Stimulated activated CD4-positive, alpha-beta T cell treated with anti-CD3 and anti-CD28 coated beads, TNF-alpha, amount 100 ng/mL, for 48 hours (primary cell): ENCODE data around the gene PRKCH.
A peak's percentile ranks its signal among the peaks of the same experiment; 100 is the strongest.

Source experiments
- DNase-seq, 3 donors: peaks; one replicate each; pipeline ENCODE4 v3.0.0-alpha.2; 2020; ENCODE audit warnings: low read depth in 3 of 3

PRKCH gene

GRCh38 chr14:61530296-61530695 is 208.9 kb downstream of the PRKCH start:
- DNase-seq, result no peak

- DNase-seq, result no peak
Observed at GRCh38 chr14:61530896-61531295, 209.5 kb downstream of the PRKCH start.

GRCh38 chr14:61531465-61532122 is 210.2 kb downstream of the PRKCH start:
- no peak for DNase-seq

GRCh38 chr14:61532123-61532505 is 210.7 kb downstream of the PRKCH start:
- DNase-seq, result no peak

GRCh38 chr14:61532763-61533162 is 211.4 kb downstream of the PRKCH start:
- DNase-seq, result no peak

- no peak for DNase-seq
Observed at GRCh38 chr14:61533513-61534255, 212.3 kb downstream of the PRKCH start.

GRCh38 chr14:61535032-61535431 is 213.7 kb downstream of the PRKCH start:
- no peak for DNase-seq

- no peak for DNase-seq
Observed at GRCh38 chr14:61535458-61535857, 214.1 kb downstream of the PRKCH start.

GRCh38 chr14:61536661-61537562 is 215.5 kb downstream of the PRKCH start:
- DNase-seq, result no peak

GRCh38 chr14:61537563-61538463 is 216.4 kb downstream of the PRKCH start:
- DNase-seq, result peak in 1 of 3 donors; percentile 29

- DNase-seq, result no peak
Observed at GRCh38 chr14:61538464-61539022, 217.2 kb downstream of the PRKCH start.

- no peak for DNase-seq
Observed at GRCh38 chr14:61539631-61540030, 218.3 kb downstream of the PRKCH start.

GRCh38 chr14:61540931-61541330 is 219.6 kb downstream of the PRKCH start:
- no peak for DNase-seq

GRCh38 chr14:61542848-61543790 is 221.7 kb downstream of the PRKCH start:
- no peak for DNase-seq

GRCh38 chr14:61543946-61544345 is 222.6 kb downstream of the PRKCH start:
- no peak for DNase-seq

GRCh38 chr14:61544448-61545330 is 223.3 kb downstream of the PRKCH start:
- no peak for DNase-seq

- no peak for DNase-seq
Observed at GRCh38 chr14:61545726-61546455, 224.5 kb downstream of the PRKCH start.
